ENCODE results near the gene C13orf46. TPM values are rescaled to one million over a fixed set of nuclear protein-coding genes. Genes with fewer than 3 reads are reported as not detected.
A peak's percentile ranks its signal among the peaks of the same experiment; 100 is the strongest.

Gene C13orf46
- total RNA-seq, 8 experiments from 2014 or later: 0.08 to 1.0 (median 0.27) TPM

GRCh38 chr13:113906571-113906970 is 67.3 kb downstream of the C13orf46 start:
- Histone ChIP-seq H3K4me3 (no peak overlapping the region), H3K27ac (no peak overlapping the region), H3K4me1 (replicated peaks in 1 of 2) (peaks cover 13 to 16% of the 10 kb centered on the region in 2 donors)
- 67 to 100% (median 82%) methylated on average over 1 to 4 of the region's 4 CpGs; no CpG with 5 or more reads in 2 of the 10 experiments for WGBS, 10 experiments
- ATAC-seq (replicated peaks in 6 of 8): no peak
- in situ Hi-C loops (cut with MboI; ENCODE audit: low pct_unique_long_range_greater_than_20kb in 2 of 9, low sequenced_read_pairs in 9 of 9, unreplicated experiment in 9 of 9): no loop called here

- in situ Hi-C loops (cut with MboI; ENCODE audit: low pct_unique_long_range_greater_than_20kb in 2 of 9, low sequenced_read_pairs in 9 of 9, unreplicated experiment in 9 of 9): no loop called here
- peaks cover 13 to 16% of the 10 kb centered on the region in 2 donors for H3K4me1 ChIP-seq (replicated peaks in 1 of 2)
- no peak overlapping the region for H3K27ac ChIP-seq
- ATAC-seq (replicated peaks in 6 of 8): no peak
- 65 to 100% (median 90%) methylated on average over 1 to 6 of the region's 8 CpGs; no CpG with 5 or more reads in 2 of the 10 experiments for WGBS, 10 experiments
- no peak overlapping the region for H3K4me3 ChIP-seq
Measured at GRCh38 chr13:113905942-113906341, 67.9 kb downstream of the C13orf46 start.

- H3K27ac ChIP-seq: no peak overlapping the region
- no peak for ATAC-seq (replicated peaks in 6 of 8)
- peaks cover 13 to 16% of the 10 kb centered on the region in 2 donors for H3K4me1 ChIP-seq (replicated peaks in 1 of 2)
- no peak overlapping the region for H3K4me3 ChIP-seq
- WGBS, 10 experiments: 57 to 100% (median 79%) methylated on average over 1 to 8 of the region's 9 CpGs; no CpG with 5 or more reads in 3 of the 10 experiments
- in situ Hi-C loops (cut with MboI; ENCODE audit: low pct_unique_long_range_greater_than_20kb in 2 of 9, low sequenced_read_pairs in 9 of 9, unreplicated experiment in 9 of 9): no loop called here
Measured at GRCh38 chr13:113905018-113905417, 68.9 kb downstream of the C13orf46 start.

GRCh38 chr13:113904411-113904810 is 69.5 kb downstream of the C13orf46 start:
- 10 to 100% (median 60%) methylated on average over 1 to 7 of the region's 8 CpGs; no CpG with 5 or more reads in 1 of the 10 experiments for WGBS, 10 experiments
- no peak overlapping the region for H3K27ac ChIP-seq
- ATAC-seq (replicated peaks in 6 of 8): peak in 5 of 8 experiments; percentile 13 to 94 (median 45)
- in situ Hi-C loops (cut with MboI; ENCODE audit: low pct_unique_long_range_greater_than_20kb in 2 of 9, low sequenced_read_pairs in 9 of 9, unreplicated experiment in 9 of 9): no loop called here
- H3K4me3 ChIP-seq: no peak overlapping the region
- H3K4me1 ChIP-seq (replicated peaks in 1 of 2): peaks cover 13 to 16% of the 10 kb centered on the region in 2 donors

- no peak for ATAC-seq (replicated peaks in 6 of 8)
- in situ Hi-C loops (cut with MboI; ENCODE audit: low pct_unique_long_range_greater_than_20kb in 2 of 9, low sequenced_read_pairs in 9 of 9, unreplicated experiment in 9 of 9): no loop called here
- Histone ChIP-seq H3K27ac (no peak overlapping the region), H3K4me3 (no peak overlapping the region), H3K4me1 (replicated peaks in 1 of 2) (peaks cover 12 to 13% of the 10 kb centered on the region in 2 donors)
- WGBS, 10 experiments: 82 to 100% (median 97%) methylated on average over 1 to 5 of the region's 9 CpGs; no CpG with 5 or more reads in 4 of the 10 experiments
Measured at GRCh38 chr13:113903912-113904311, 70.0 kb downstream of the C13orf46 start.

Other genes starting within 250 kb of the C13orf46 start
- gene TMEM255B, start 214.8 kb downstream of the C13orf46 start, total RNA-seq: 1 to 10 TPM in 2 of 8 experiments, under 1 TPM in 6; 0.05 to 2.7 (median 0.52) TPM
- 10 to 100 TPM in 1 of 8 experiments, 1 to 10 TPM in 7; 3.7 to 37.8 (median 6.8) TPM for gene GAS6, start 110.0 kb downstream of the C13orf46 start, total RNA-seq
- gene RASA3, start 158.5 kb upstream of the C13orf46 start, total RNA-seq: 10 to 100 TPM in 4 of 8 experiments, 1 to 10 TPM in 4; 1.3 to 25.2 (median 10.0) TPM
- 1 to 10 TPM in 1 of 8 experiments, under 1 TPM in 2, not detected in 5; 0.73 to 3.4 (median 0.95) TPM for gene CFAP97D2, start 205.2 kb upstream of the C13orf46 start, total RNA-seq

All from motor neuron (in vitro differentiated cells).